HG03439 (cell line): ENCODE results near the gene COX4I2.

ENCODE experiments used
- ATAC-seq: cut with Tn5 transposase; IDR thresholded peaks from one replicate; pipeline ENCODE4 v1.9.1; 2021; ENCODE audit warnings: mild to moderate bottlenecking, moderate library complexity; ENCODE audit not compliant: unreplicated experiment

The COX4I2 gene

DNA sequence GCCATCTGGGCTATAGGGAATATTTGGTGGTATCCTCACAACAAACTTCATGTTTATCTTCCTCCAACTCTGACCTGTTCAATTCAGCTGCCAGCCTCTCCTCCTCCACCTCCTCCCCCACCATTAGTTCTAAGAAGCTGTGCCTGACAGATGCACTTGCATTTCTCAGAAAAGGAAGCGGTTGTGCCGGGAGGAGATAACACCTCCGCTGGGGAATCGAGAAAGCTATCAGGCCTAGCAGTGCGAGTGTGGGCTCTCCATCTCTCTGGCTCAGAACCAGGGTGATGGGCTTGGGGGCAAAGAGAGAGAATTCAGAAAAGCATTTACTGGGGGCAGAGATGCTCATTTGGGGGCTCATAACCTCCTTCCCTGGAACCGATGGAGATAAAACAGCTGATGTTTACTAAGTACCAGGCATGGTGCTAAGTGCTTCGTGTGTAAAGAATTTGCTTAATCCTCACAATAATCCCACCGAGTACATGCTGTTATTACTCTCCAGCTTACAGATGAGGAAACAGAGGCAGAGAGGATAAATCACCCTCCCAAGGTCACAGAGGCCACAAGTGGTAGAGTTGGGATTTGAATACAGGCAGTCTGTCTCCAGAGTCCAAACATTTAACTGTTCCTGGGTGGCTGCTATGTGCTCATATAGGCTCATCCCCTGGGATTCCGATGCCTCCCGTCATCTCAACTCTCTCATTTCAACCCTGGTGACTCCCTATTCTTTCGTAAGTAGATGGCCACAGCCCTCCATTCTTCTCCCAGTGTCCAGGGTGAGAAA, 38.3 kb downstream of the COX4I2 start:
- ATAC-seq: no peak

GRCh38 chr20:31676609-31676989, 38.9 kb downstream of the COX4I2 start:
- ATAC-seq: no peak

DNA sequence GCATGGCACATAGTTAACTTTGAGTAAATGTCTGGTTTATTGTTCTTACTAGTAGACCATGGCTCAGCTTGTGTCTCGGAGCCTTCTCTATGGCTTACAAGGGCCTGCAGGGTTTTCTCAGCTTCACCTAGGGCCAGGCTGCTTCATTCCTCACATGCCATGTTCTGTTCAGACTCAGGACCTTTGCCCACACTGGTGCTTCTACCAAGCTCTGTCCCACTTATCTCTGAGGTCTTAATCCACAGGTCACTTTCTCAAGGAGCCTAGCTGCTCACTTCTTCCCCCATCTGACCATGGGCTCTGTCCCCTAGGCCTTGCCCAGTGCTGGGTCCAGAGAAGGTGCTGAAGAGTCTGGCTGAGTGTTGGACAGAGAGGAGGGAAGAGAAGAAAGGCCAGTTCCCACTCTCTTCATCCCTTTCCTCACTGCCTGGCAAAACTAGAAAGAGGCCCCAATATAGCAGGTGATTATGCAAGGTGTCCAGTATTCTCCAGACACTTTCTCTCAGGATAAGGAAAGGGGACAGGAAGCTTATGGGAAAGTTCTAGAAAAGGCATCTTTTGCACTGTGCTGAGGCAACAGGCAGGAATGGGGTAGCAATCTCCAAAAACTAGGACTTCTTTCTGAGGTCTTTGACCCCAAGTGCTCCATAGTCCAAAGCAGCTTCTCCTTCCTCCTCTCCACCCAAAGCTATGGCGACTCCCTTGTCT, 40.0 kb downstream of the COX4I2 start:
- no peak for ATAC-seq

DNA sequence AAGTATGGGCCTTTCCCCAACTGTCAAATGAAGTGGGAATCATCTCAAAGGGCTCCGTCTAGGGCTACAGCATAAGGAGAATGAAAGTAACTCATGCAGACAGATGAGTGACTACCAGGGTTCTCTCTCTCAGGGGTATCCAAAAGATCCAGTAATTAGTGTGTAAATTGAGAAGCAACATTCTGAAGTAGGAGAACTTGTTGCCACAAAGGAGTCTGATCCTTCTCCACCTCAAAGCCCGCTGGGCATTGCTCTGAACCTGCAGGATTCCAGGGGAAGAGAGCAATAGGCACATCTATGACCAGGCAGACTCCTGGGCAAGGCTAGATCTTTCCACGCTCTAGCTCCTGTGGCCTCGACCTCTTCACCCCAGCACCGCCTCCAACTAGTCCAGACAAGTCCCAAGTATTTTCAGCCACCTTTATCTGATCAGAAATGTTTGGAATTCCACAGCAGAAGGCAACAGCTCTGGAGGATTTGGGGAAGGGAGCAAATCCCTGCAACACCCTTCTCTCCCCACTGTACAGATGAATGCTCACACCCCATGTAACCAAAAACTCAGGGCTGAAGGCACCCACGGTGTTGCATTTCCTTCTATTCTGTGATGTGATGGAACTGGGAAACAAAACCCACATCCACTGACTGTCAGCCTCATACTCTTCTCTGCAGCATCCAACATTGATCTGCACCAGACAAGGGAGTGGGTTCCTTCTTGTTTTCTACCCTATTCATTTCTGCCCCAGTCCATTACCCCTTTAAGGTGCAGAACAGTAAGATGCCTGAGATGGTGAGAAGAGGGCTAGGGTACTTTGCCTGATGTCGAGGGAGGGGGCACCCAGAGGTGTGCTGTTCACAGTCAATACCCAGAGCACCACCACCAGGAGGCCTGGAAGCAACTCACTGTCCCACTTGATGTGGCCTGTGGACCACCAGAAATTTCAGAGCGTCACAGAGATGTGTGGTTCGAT, 41.0 kb downstream of the COX4I2 start:
- ATAC-seq: no peak

GRCh38 chr20:31679357-31680285, 41.9 kb downstream of the COX4I2 start:
- ATAC-seq: no peak

DNA sequence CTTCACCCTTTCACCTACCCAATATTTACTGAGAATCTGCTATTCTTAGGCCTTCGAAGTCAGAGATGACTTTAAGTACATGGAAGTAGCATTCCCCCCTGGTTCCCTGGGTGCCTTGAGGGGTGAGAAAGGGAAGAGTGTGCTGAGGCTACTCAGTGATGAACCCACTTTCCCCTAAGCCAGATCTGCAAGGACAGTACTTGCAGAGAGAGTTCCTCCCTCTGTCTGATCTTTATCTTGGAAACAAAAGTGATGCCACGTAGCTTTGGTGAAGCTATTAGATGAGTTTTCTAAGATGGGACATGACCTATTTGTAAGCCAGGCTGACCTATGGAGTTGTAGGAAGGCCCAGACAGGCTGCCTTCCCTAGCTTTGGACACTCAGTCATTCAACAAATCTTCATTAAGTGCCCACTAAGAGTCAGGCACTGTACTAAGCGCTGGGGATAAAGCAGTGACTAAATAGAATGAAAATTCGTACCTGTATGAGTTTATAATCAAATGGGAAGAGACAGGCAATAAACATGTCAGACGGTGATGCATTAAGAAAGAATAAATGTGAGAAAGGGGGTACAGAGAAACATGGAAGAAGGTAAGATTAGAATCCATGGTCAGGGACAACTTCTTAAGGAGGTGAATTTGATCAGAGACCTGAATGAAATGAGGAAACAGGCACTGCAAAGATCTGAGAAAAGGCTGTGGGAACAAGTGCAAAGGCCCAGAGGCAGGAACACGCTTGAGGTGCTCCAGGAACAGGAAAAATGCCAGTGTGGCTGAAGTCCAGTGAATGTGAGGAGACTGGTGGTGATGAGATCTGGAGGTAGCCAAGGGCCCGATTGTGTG, 42.8 kb downstream of the COX4I2 start:
- no peak for ATAC-seq

DNA sequence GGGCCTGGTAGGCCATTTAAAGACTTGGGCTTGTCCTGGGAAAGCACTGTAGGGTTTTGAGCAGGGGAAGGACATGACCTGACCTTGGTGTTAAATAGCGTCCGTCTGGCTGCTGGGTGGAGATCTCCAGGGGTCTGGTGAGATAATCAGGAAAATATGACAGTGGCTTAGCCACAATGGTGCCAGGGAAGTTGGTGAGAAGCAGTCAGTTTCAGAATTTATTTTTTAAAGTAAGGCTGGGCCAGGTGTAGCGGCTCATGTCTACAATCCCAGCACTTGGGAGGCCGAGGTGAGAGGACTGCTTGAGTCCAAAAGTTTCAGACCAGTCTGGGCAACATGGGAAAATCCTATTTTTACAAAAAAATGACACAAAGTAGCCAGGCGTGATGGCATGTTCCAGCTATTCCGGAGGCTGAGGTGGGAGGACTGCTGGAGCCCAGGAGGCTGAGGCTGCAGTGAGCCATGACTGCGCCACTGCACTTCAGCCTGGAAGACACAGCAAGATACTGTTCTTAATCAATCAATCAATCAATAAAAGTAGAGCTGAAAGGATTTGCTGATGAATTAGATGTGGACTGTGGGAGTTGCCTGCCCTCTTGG, 43.5 kb downstream of the COX4I2 start:
- ATAC-seq: no peak

DNA sequence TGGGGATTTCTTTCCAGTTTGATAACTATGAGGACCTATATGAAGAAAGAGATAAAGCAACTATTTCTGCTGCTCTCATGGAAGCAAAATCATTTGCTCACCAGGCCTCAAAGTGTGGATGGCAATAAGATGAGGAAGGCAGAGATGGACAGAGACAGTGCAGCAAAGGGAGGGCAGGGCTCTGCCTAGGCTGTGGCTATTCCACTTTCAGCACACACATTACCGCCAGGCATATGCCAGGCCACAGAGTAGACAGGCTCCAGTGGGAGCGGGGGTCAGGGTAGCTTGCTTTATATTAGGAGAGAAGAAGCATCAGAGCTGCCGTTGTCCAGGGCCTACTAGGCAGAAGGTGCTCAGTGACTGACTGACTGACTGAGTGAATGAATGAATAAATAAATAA, 44.1 kb downstream of the COX4I2 start:
- ATAC-seq: no peak

- ATAC-seq: no peak
Observed at GRCh38 chr20:31682352-31682751, 44.6 kb downstream of the COX4I2 start.

- no peak for ATAC-seq
Observed at GRCh38 chr20:31682927-31683326, 45.2 kb downstream of the COX4I2 start.

- ATAC-seq: no peak
Observed at GRCh38 chr20:31684153-31685015, 46.7 kb downstream of the COX4I2 start.

DNA sequence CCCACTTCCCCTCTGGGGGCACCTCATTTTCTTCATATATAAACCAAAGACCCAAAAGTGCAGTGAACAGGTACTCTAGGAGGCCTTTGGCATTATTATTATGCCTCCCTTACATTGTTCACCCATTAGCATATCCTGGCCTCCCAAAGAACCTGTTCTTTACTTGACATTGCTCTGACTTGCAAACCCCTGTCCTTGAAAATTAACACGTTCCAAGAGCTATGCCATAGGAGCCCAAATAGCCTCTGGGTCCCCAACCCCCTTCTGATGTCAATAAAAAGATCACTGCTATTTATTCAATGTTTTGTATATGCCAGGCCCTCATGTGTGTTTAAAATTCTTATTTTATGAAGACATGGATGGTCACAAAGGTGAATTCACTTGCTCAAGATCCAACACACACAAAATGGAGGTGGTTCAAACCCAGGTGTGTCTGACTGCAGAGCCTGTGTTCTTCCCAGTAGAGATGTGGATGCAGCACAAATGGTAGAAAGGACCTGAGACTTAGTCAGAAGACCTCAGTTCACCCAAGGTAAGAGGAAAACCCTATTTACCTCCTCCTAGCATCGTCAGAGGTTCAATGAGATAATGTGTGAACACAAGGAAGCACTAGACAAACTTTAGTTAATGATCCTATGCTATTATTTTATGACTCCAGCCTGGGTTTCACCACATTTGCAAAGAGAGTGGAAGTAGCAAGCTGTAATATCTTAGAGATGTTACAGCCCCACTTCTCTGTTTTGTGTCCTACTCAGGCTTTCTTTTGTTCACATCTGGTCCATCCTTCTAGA, 48.3 kb downstream of the COX4I2 start:
- no peak for ATAC-seq

DNA sequence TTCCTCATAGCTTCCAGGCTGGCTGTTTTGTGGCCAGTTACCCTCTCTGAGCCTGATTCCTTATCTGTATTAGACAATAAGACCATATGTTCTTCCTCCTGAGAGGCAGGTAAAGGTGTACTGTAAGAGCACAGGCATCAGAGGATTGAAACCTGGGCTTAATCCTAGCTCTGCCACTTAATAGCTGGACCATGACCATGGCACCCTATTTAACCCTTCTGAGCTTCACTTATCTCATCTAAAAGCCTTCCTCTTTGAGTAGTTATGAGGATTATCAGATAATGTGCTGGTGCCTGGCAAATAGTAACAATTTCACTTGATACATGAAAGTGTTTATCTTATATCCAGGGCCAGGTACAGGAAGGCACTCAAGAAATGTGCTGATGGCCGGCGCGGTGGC, 50.1 kb downstream of the COX4I2 start:
- no peak for ATAC-seq

DNA sequence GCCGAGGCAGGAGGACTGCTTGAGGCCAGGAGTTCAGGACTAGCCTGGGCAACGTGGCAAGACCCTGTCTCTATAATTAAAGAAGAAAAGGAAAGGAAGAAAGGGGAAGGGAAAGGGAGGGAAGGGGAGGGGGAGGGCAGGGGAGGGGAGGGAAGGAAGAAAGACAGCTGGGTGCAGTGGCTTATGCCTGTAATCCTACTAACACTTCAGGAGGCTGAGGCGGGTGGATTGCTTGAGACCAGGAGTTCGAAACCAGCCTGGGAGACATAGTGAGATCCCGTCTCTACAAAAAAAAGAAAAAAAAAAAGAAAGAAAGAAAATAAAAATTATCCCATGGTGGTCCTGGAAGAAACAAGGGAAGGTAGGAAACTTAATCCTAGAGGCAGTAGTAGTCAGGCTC, 51.4 kb downstream of the COX4I2 start:
- no peak for ATAC-seq

DNA sequence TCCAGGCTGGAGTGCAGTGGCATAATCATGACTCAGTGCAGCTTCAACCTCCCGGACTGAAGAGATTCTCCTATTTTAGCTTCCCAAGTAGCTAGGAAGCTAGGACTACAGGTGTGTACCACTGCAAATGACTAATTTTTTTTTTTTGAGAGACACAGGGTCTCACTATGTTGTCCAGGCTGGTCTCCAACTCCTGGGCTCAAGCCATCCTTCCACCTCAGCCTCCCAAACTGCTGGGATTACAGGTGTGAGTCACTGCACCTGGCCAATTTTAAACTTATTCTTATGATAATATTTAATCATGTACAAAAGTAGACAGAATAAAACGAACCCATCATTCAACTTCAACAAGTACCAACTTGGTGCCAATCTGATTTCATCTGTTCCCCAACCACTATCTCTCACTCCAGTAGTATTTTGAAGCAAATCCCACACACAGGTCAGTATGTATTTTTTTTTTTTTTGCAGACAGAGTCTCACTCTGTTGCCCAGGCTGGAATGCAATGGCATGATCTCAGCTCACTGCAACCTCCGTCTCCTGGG, 52.5 kb downstream of the COX4I2 start:
- no peak for ATAC-seq

DNA sequence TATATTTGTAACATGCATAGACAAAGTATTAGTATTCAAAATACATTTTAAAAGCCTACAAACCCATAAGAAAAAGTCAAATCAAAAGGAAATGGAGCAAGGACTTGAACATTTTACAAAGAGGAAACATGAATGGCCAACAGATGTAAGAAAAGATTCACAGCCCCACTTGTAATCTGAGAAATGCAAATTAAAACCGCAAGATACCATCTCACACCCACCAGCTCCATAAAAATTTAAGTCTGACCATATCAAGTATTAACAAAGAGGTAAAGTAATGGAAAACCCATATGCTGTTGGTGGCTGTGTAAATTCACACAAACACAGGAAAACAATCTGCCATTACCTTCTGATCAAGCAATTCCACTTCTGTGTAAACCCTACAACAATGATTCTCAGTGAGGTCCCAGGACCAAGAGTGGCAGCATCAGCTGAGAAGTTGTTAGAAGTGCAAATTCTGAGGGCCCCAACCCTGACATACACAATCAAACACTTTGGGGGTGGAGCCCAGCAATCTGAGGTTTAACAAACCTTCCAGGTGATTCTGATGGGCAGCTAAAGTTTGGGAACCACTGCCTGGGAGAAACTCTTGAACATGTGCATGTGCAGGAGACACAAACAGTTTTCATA, 54.0 kb downstream of the COX4I2 start:
- no peak for ATAC-seq

DNA sequence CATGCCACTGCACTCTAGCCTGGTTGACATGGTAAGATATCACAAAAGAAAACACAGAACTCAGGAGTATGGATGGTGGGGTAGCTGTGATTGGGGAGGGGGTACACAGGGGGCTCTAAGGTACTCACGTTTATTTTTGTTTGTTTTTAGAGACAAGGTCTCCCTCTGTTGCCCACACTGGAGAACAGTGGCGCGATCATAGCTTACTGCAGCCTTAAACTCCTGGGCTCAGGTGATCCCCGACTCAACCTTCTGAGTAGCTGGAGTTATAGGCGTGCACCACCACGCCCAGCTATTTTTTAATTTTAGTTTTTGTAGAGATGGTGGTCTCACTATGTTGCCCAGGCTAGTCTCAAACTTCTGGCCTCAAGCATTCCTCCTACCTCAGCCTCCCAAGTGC, 55.7 kb downstream of the COX4I2 start:
- no peak for ATAC-seq
